ENCODE data around the gene TFF1. TPM values are rescaled to one million over a fixed set of nuclear protein-coding genes. Genes with fewer than 3 reads are reported as not detected.

TFF1 gene
- total RNA-seq, 1 donor from 2014 or later = not detected

GRCh38 chr21:42385619-42386018 is 19.3 kb upstream of the TFF1 start:
- intact Hi-C loops (cut with micrococcal nuclease) = no loop called here
- H3K4me1 Mint-ChIP-seq = peaks cover 39% of the 10 kb centered on the region
- TF ChIP-seq CTCF (IDR thresholded peaks at IDR 0.05) = no peak
- ATAC-seq (ENCODE audit: low read depth) (no peak), DNase-seq (no peak)
- peaks cover 2% of the 10 kb centered on the region for H3K36me3 Mint-ChIP-seq (ENCODE audit: low read depth)
- H3K4me3 Mint-ChIP-seq = no peak overlapping the region
- ChIA-PET POLR2A (no interaction called here), CTCF (no interaction called here)
- peaks cover 12% of the 10 kb centered on the region for H3K9me3 Mint-ChIP-seq
- H3K27ac Mint-ChIP-seq = no peak overlapping the region
- peaks cover 5% of the 10 kb centered on the region for H3K27me3 Mint-ChIP-seq

GRCh38 chr21:42384989-42385388 is 18.7 kb upstream of the TFF1 start:
- intact Hi-C loops (cut with micrococcal nuclease) = no loop called here

GRCh38 chr21:42384156-42384945 is 18.0 kb upstream of the TFF1 start:
- H3K27ac Mint-ChIP-seq = no peak overlapping the region

More at GRCh38 chr21:42384989-42385388, 18.7 kb upstream of the TFF1 start:
- ATAC-seq (ENCODE audit: low read depth) = no peak
- POLR2A ChIA-PET = no interaction called here
- peaks cover 12% of the 10 kb centered on the region for H3K9me3 Mint-ChIP-seq
- H3K4me3 Mint-ChIP-seq = peak overlapping the region; percentile 25
- no peak for TF ChIP-seq CTCF (IDR thresholded peaks at IDR 0.05)
- H3K27ac Mint-ChIP-seq = no peak overlapping the region
- peaks cover 5% of the 10 kb centered on the region for H3K27me3 Mint-ChIP-seq
- DNase-seq = no peak
- CTCF ChIA-PET = no interaction called here
- peaks cover 40% of the 10 kb centered on the region for H3K4me1 Mint-ChIP-seq
- peaks cover 2% of the 10 kb centered on the region for H3K36me3 Mint-ChIP-seq (ENCODE audit: low read depth)

GRCh38 chr21:42383331-42383730 is 17.0 kb upstream of the TFF1 start:
- Mint-ChIP-seq H3K27ac (no peak overlapping the region), H3K27me3 (no peaks in the 10 kb centered on the region), H3K4me3 (no peak overlapping the region), H3K36me3 (ENCODE audit: low read depth) (peaks cover 2% of the 10 kb centered on the region), H3K9me3 (peaks cover 12% of the 10 kb centered on the region), H3K4me1 (peaks cover 40% of the 10 kb centered on the region)
- ATAC-seq (ENCODE audit: low read depth) (no peak), DNase-seq (no peak)
- POLR2A ChIA-PET = no interaction called here
- intact Hi-C loops (cut with micrococcal nuclease) = no loop called here
- CTCF ChIA-PET = no interaction called here
- no peak for TF ChIP-seq CTCF (IDR thresholded peaks at IDR 0.05)

More at GRCh38 chr21:42384156-42384945, 18.0 kb upstream of the TFF1 start:
- ChIA-PET CTCF (no interaction called here), POLR2A (interaction anchor here (0.7 kb wide), 1 partner anchor 27 kb away, joined by 4 read pairs; no protein-coding TSS in a partner anchor)
- TF ChIP-seq CTCF (IDR thresholded peaks at IDR 0.05) = no peak
- Mint-ChIP-seq H3K9me3 (peaks cover 12% of the 10 kb centered on the region), H3K36me3 (ENCODE audit: low read depth) (peaks cover 2% of the 10 kb centered on the region), H3K4me3 (no peak overlapping the region), H3K4me1 (peaks cover 40% of the 10 kb centered on the region), H3K27me3 (peaks cover 3% of the 10 kb centered on the region)
- DNase-seq (no peak), ATAC-seq (ENCODE audit: low read depth) (no peak)
- intact Hi-C loops (cut with micrococcal nuclease) = no loop called here

- POLR2A ChIA-PET = no interaction called here
- no peak for DNase-seq
- H3K4me3 Mint-ChIP-seq = no peak overlapping the region
- H3K4me1 Mint-ChIP-seq = peaks cover 40% of the 10 kb centered on the region
- no peak for TF ChIP-seq CTCF (IDR thresholded peaks at IDR 0.05)
- H3K36me3 Mint-ChIP-seq (ENCODE audit: low read depth) = peaks cover 2% of the 10 kb centered on the region
- ATAC-seq (ENCODE audit: low read depth) = no peak
- H3K9me3 Mint-ChIP-seq = peaks cover 12% of the 10 kb centered on the region
- no peaks in the 10 kb centered on the region for H3K27me3 Mint-ChIP-seq
- CTCF ChIA-PET = no interaction called here
- no peak overlapping the region for H3K27ac Mint-ChIP-seq
- intact Hi-C loops (cut with micrococcal nuclease) = no loop called here
Observed at GRCh38 chr21:42382915-42383314, 16.6 kb upstream of the TFF1 start.

Data from activated B cell treated with CpG ODN at 0.5 μM for 24 hours (primary cell).